Mesenchymal stem cell (in vitro differentiated cells and primary cell): ENCODE results near the gene KRT35.

ENCODE experiments used
- DNase-seq: peaks from one replicate; pipeline ENCODE4 v3.0.0-alpha.2; 2013
- H2AFZ ChIP-seq: one replicate; pipeline ENCODE4 v1.6.1; 2013; ENCODE audit warnings: low read depth, mild to moderate bottlenecking, control low read depth, inconsistent platforms, low read length, moderate library complexity
- H2AK5ac ChIP-seq: 2 replicates; pipeline ENCODE4 v1.6.1; 2013; ENCODE audit warnings: low read length, moderate library complexity, mild to moderate bottlenecking, inconsistent platforms; ENCODE audit not compliant: severe bottlenecking
- H2BK120ac ChIP-seq: one replicate; pipeline ENCODE4 v1.6.1; 2013; ENCODE audit warnings: low read depth, mild to moderate bottlenecking, inconsistent platforms, low read length, moderate library complexity
- H2BK12ac ChIP-seq, 2 experiments: one replicate each; pipeline ENCODE4 v1.6.1; 2013; ENCODE audit warnings: inconsistent platforms in 2 of 2, low read length in 2 of 2, mild to moderate bottlenecking in 2 of 2, moderate library complexity in 2 of 2, control low read depth in 1 of 2
- H2BK15ac ChIP-seq: one replicate; pipeline ENCODE4 v1.6.1; 2013; ENCODE audit warnings: mild to moderate bottlenecking, low read depth, inconsistent platforms; ENCODE audit not compliant: poor library complexity, severe bottlenecking
- H2BK5ac ChIP-seq: 2 replicates; pipeline ENCODE4 v1.6.1; 2013; ENCODE audit warnings: low read depth, mild to moderate bottlenecking, low read length, control low read depth, inconsistent platforms; ENCODE audit not compliant: poor library complexity, severe bottlenecking
- H3K14ac ChIP-seq, 2 experiments: one replicate each; pipeline ENCODE4 v1.6.1; 2013; ENCODE audit warnings: inconsistent platforms in 2 of 2, low read length in 2 of 2, control low read depth in 1 of 2, mild to moderate bottlenecking in 1 of 2, moderate library complexity in 1 of 2
- H3K18ac ChIP-seq, 2 experiments: one replicate each; pipeline ENCODE4 v1.6.1; 2013; ENCODE audit warnings: inconsistent platforms in 2 of 2, low read length in 2 of 2, control low read depth in 1 of 2, low read depth in 1 of 2, mild to moderate bottlenecking in 1 of 2
- H3K23ac ChIP-seq, 2 experiments: one replicate each; pipeline ENCODE4 v1.6.1; 2013; ENCODE audit warnings: inconsistent platforms in 2 of 2, low read length in 2 of 2, mild to moderate bottlenecking in 2 of 2, moderate library complexity in 2 of 2, control low read depth in 1 of 2
- H3K27ac ChIP-seq: 2 replicates; pipeline ENCODE4 v1.5.1; 2013; ENCODE audit warnings: mild to moderate bottlenecking, moderate library complexity, low read length, control low read depth, inconsistent platforms; ENCODE audit not compliant: poor library complexity, severe bottlenecking
- H3K27me3 ChIP-seq, 2 experiments: 2 replicates each; pipeline versions ENCODE4 v1.6.1 to v1.7.0; 2013; ENCODE audit warnings: low read length in 2 of 2, mild to moderate bottlenecking in 2 of 2, moderate library complexity in 2 of 2, control low read depth in 1 of 2, inconsistent platforms in 1 of 2; ENCODE audit not compliant: control insufficient read depth in 1 of 2, insufficient read depth in 1 of 2
- H3K36me3 ChIP-seq, 2 experiments: 2 replicates each; pipeline versions ENCODE4 v1.6.1 to v1.7.0; 2013; ENCODE audit warnings: low read length in 2 of 2, control low read depth in 1 of 2, inconsistent platforms in 1 of 2, low read depth in 1 of 2, mild to moderate bottlenecking in 1 of 2; ENCODE audit not compliant: insufficient read depth in 2 of 2, control insufficient read depth in 1 of 2
- H3K4ac ChIP-seq, 2 experiments: one replicate each; pipeline ENCODE4 v1.6.1; 2013; ENCODE audit warnings: inconsistent platforms in 2 of 2, low read length in 2 of 2, mild to moderate bottlenecking in 2 of 2, moderate library complexity in 2 of 2, control low read depth in 1 of 2, low read depth in 1 of 2
- H3K4me1 ChIP-seq: 2 replicates; pipeline ENCODE4 v1.6.1; 2013; ENCODE audit warnings: low read depth, low read length, control low read depth; ENCODE audit not compliant: control insufficient read depth, insufficient read depth
- H3K4me2 ChIP-seq: 2 replicates; pipeline ENCODE4 v1.6.1; 2013; ENCODE audit warnings: low read length, mild to moderate bottlenecking, inconsistent platforms; ENCODE audit not compliant: poor library complexity, severe bottlenecking
- H3K4me3 ChIP-seq, 2 experiments: 2 replicates each; pipeline versions ENCODE4 v1.5.1 to v1.7.0; 2013; ENCODE audit warnings: low read length in 2 of 2, mild to moderate bottlenecking in 2 of 2, control low read depth in 1 of 2, low read depth in 1 of 2; ENCODE audit not compliant: insufficient read depth in 1 of 2
- H3K79me1 ChIP-seq: replicated peaks from 2 replicates; pipeline ENCODE4 v1.6.1; 2013; ENCODE audit warnings: mild to moderate bottlenecking, control low read depth, low read length, inconsistent platforms; ENCODE audit not compliant: poor library complexity, severe bottlenecking
- H3K9ac ChIP-seq: 2 replicates; pipeline ENCODE4 v1.7.0; 2013; ENCODE audit warnings: mild to moderate bottlenecking, low read length, moderate library complexity
- H3K9me3 ChIP-seq: 2 replicates; pipeline ENCODE4 v1.7.0; 2013; ENCODE audit warnings: mild to moderate bottlenecking, low read length; ENCODE audit not compliant: control insufficient read depth
- H4K8ac ChIP-seq: one replicate; pipeline ENCODE4 v1.6.1; 2013; ENCODE audit warnings: inconsistent platforms, mild to moderate bottlenecking, low read length, moderate library complexity
- H4K91ac ChIP-seq: one replicate; pipeline ENCODE4 v1.6.1; 2013; ENCODE audit warnings: mild to moderate bottlenecking, low read length, inconsistent platforms
- WGBS: methylation state at CpG from one replicate; pipeline ENCODE4 v1.1.7; 2013; ENCODE audit warnings: mixed read lengths; 5-methylcytosine and 5-hydroxymethylcytosine counted together

Gene KRT35

GRCh38 chr17:41527063-41528023 is 46.4 kb upstream of the KRT35 start:
- DNase-seq, result peak; percentile 55
- 7% methylated on average over 61 of the region's 62 CpGs for WGBS

DNA sequence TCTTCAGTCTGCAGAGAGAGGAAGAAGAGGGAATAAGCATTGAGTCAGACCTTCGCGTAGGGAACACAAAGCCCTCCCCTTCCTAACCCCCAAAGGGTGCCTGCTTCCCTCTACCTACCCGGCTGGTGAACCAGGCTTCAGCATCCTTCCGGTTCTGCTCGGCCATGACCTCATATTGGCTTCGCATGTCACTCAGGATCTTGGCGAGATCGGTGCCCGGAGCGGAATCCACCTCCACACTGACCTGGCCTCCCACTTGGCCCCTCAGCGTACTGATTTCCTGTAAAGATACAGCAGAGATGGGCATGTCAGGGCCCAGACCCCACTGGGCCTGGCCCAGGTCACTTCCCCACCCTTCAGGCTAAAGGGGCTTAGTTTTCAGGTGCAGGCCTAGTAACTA is 43.3 kb upstream of the KRT35 start:
- Histone ChIP-seq H3K36me3 (peaks cover 0 to 26% of the 10 kb centered on the region in 2 experiments), H2BK5ac (no peak overlapping the region), H3K4me3 (no peak overlapping the region), H3K27ac (no peak overlapping the region), H2AK5ac (no peak overlapping the region), H2BK15ac (no peak overlapping the region), H2BK12ac (no peak overlapping the region), H2BK120ac (no peak overlapping the region), H3K4me1 (peaks cover 46% of the 10 kb centered on the region), H3K4ac (no peak overlapping the region), H3K9ac (no peak overlapping the region), H3K9me3 (no peaks in the 10 kb centered on the region), H3K14ac (no peak overlapping the region), H4K8ac (peak overlapping the region; percentile 16), H3K27me3 (peaks cover 0 to 25% of the 10 kb centered on the region in 2 experiments), H2AFZ (no peak overlapping the region), H3K18ac (no peak overlapping the region), H3K4me2 (no peak overlapping the region), H3K79me1 (peaks cover 2% of the 10 kb centered on the region), H3K23ac (no peak overlapping the region), H4K91ac (no peak overlapping the region)
- no peak for DNase-seq
- 95% methylated on average over 11 of the region's 11 CpGs for WGBS

More at GRCh38 chr17:41527063-41528023, 46.4 kb upstream of the KRT35 start:
- H3K4ac ChIP-seq, result peak overlapping the region; percentile 42 to 68
- no peak overlapping the region for H2AK5ac ChIP-seq
- peak overlapping the region; percentile 93 for H4K91ac ChIP-seq
- H2AFZ ChIP-seq, result peak overlapping the region; percentile 36
- peak overlapping the region; percentile 82 to 92 for H3K18ac ChIP-seq
- no peaks in the 10 kb centered on the region for H3K9me3 ChIP-seq
- peaks cover 2% of the 10 kb centered on the region for H3K79me1 ChIP-seq
- H2BK12ac ChIP-seq, result peak overlapping the region; percentile 42 to 49
- H3K36me3 ChIP-seq, result peaks cover 0 to 25% of the 10 kb centered on the region in 2 experiments
- H3K4me1 ChIP-seq, result peaks cover 43% of the 10 kb centered on the region
- H3K4me2 ChIP-seq, result peak overlapping the region; percentile 76
- H2BK5ac ChIP-seq, result no peak overlapping the region
- peak overlapping the region; percentile 88 for H4K8ac ChIP-seq
- H3K27ac ChIP-seq, result no peak overlapping the region
- peak overlapping the region in 1 of 2 experiments; percentile 94 for H3K23ac ChIP-seq
- H3K4me3 ChIP-seq, result peak overlapping the region; percentile 66 to 73
- H2BK15ac ChIP-seq, result peak overlapping the region; percentile 41
- peak overlapping the region in 1 of 2 experiments; percentile 90 for H3K14ac ChIP-seq
- H2BK120ac ChIP-seq, result peak overlapping the region; percentile 61
- H3K9ac ChIP-seq, result peak overlapping the region; percentile 50
- H3K27me3 ChIP-seq, result peaks cover 0 to 16% of the 10 kb centered on the region in 2 experiments

DNA sequence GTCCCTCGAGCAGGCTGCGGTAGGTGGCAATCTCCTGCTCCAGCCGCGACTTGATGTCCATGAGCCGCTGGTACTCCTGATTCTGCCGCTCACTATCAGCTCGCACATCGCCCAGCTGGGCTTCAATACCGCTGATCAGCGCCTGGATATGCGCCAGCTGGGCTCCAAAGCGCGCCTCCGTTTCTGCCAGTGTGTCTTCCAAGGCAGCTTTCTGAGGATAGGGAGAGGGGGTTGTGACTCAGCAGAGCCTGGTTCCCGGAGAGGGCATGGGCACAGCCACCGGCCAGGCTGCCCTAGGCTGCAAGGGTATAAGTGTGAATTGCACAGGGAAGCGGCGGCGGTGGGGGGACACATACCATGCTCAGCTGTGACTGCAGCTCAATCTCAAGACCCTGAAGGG is 42.8 kb upstream of the KRT35 start:
- 94% methylated on average over 19 of the region's 19 CpGs for WGBS
- Histone ChIP-seq H3K9me3 (no peaks in the 10 kb centered on the region), H3K4ac (no peak overlapping the region), H3K79me1 (peaks cover 2% of the 10 kb centered on the region), H3K4me3 (no peak overlapping the region), H2BK120ac (no peak overlapping the region), H2BK5ac (no peak overlapping the region), H4K8ac (no peak overlapping the region), H3K27ac (no peak overlapping the region), H3K23ac (no peak overlapping the region), H3K27me3 (peaks cover 0 to 25% of the 10 kb centered on the region in 2 experiments), H3K4me1 (peaks cover 46% of the 10 kb centered on the region), H2AFZ (no peak overlapping the region), H2BK12ac (peak overlapping the region; percentile 42 to 56), H4K91ac (peak overlapping the region; percentile 62), H2BK15ac (no peak overlapping the region), H3K18ac (peak overlapping the region; percentile 12 to 55), H3K36me3 (peaks cover 0 to 26% of the 10 kb centered on the region in 2 experiments), H3K4me2 (no peak overlapping the region), H3K9ac (no peak overlapping the region), H3K14ac (peak overlapping the region in 1 of 2 experiments; percentile 39), H2AK5ac (no peak overlapping the region)
- DNase-seq, result no peak

GRCh38 chr17:41523225-41523593 is 42.3 kb upstream of the KRT35 start:
- Histone ChIP-seq H3K4me2 (no peak overlapping the region), H3K4me3 (no peak overlapping the region), H3K4me1 (peaks cover 44% of the 10 kb centered on the region), H3K4ac (no peak overlapping the region), H2BK12ac (no peak overlapping the region), H2AFZ (no peak overlapping the region), H3K23ac (no peak overlapping the region), H2AK5ac (no peak overlapping the region), H3K18ac (no peak overlapping the region), H3K36me3 (peaks cover 0 to 26% of the 10 kb centered on the region in 2 experiments), H2BK15ac (no peak overlapping the region), H4K8ac (no peak overlapping the region), H2BK120ac (no peak overlapping the region), H3K9ac (no peak overlapping the region), H3K79me1 (peaks cover 2% of the 10 kb centered on the region), H2BK5ac (no peak overlapping the region), H4K91ac (no peak overlapping the region), H3K27me3 (peaks cover 0 to 21% of the 10 kb centered on the region in 2 experiments), H3K14ac (no peak overlapping the region), H3K9me3 (no peaks in the 10 kb centered on the region), H3K27ac (no peak overlapping the region)
- WGBS, result 85% methylated on average over 3 of the region's 4 CpGs
- DNase-seq, result no peak
